ENCODE measurements around the gene MRPL1.

DNA sequence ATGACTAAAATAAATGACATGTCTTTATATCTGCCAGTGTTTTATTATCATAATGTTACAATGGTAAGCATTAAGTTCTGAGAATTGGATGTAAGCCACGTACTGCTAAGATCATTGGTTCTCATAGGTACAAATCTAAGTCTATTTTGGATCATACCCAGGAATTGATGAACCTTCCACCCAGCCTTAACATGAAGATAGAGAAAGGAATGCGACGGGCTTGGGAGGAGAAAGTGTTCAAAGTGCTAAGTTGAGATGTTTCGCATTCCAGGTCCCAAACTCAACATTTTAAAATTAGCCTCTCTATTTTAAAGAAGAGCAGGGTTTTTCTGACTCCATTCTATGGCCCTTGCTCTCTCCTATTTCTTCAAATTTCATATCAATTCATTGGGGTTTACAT lies 139.6 kb downstream of the MRPL1 start:
- no peak for TF ChIP-seq FOS (IDR thresholded peaks at IDR 0.05; ENCODE audit: borderline replicate concordance, insufficient read depth, low read length)
- TF ChIP-seq, protein P1, sequence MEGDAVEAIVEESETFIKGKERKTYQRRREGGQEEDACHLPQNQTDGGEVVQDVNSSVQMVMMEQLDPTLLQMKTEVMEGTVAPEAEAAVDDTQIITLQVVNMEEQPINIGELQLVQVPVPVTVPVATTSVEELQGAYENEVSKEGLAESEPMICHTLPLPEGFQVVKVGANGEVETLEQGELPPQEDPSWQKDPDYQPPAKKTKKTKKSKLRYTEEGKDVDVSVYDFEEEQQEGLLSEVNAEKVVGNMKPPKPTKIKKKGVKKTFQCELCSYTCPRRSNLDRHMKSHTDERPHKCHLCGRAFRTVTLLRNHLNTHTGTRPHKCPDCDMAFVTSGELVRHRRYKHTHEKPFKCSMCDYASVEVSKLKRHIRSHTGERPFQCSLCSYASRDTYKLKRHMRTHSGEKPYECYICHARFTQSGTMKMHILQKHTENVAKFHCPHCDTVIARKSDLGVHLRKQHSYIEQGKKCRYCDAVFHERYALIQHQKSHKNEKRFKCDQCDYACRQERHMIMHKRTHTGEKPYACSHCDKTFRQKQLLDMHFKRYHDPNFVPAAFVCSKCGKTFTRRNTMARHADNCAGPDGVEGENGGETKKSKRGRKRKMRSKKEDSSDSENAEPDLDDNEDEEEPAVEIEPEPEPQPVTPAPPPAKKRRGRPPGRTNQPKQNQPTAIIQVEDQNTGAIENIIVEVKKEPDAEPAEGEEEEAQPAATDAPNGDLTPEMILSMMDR (IDR thresholded peaks at IDR 0.05; ENCODE audit: extremely low read depth in 1 of 2, insufficient read depth in 1 of 2, low read depth in 1 of 2, low read length in 2 of 2) = no peak
- TF ChIP-seq POLR2A (IDR thresholded peaks at IDR 0.05; ENCODE audit: low read depth, low read length) = no peak
- TF ChIP-seq POLR2AphosphoS5 (IDR thresholded peaks at IDR 0.05; ENCODE audit: insufficient read depth, low read depth, low read length) = no peak
- TF ChIP-seq, protein P2, sequence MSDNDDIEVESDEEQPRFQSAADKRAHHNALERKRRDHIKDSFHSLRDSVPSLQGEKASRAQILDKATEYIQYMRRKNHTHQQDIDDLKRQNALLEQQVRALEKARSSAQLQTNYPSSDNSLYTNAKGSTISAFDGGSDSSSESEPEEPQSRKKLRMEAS (IDR thresholded peaks at IDR 0.05; ENCODE audit: insufficient read depth, insufficient read length) = no peak
- no peak for TF ChIP-seq GATA2 (IDR thresholded peaks at IDR 0.05; ENCODE audit: insufficient read depth, insufficient read length, low read depth, low read length)
- TF ChIP-seq EZH2 (IDR thresholded peaks at IDR 0.05; ENCODE audit: borderline replicate concordance, low read depth, low read length, severe bottlenecking) = no peak

Measured in endothelial cell of umbilical vein (primary cell).